Activated CD4-positive, alpha-beta T cell treated with anti-CD3 and anti-CD28 coated beads for 36 hours (primary cell): ENCODE data around the gene ABCC11. TPM values are rescaled to one million over a fixed set of nuclear protein-coding genes. Genes with fewer than 3 reads are reported as not detected.

Experiments used
- ATAC-seq: fragments of 200-7000 bp; cut with Tn5 transposase; one replicate; pipeline ENCODE4 v1.10.0; 2021; ENCODE audit warnings: mild to moderate bottlenecking, moderate library complexity
- CTCF ChIA-PET: fragments of 350-600 bp; sonication (Branson Sonifier 250); formaldehyde crosslinking; loops from one replicate; lab custom pipeline; 2021; ENCODE audit warnings: antibody characterized with exemption; lab: Charles Lee
- POLR2A ChIA-PET: fragments of 350-600 bp; sonication (Branson Sonifier 250); formaldehyde crosslinking; loops from one replicate; lab custom pipeline; 2021; ENCODE audit warnings: antibody characterized with exemption, inconsistent platforms; lab: Charles Lee
- DNase-seq: peaks from one replicate; pipeline ENCODE4 v3.0.0-alpha.2; 2020
- H3K27ac Mint-ChIP-seq: one replicate; pipeline ENCODE4 v1.8.0; 2021; ENCODE audit warnings: mixed read lengths
- H3K27me3 Mint-ChIP-seq: one replicate; pipeline ENCODE4 v1.8.0; 2021; ENCODE audit warnings: mixed read lengths
- H3K36me3 Mint-ChIP-seq: one replicate; pipeline ENCODE4 v1.8.0; 2021; ENCODE audit warnings: low read depth, mixed read lengths
- H3K4me1 Mint-ChIP-seq: one replicate; pipeline ENCODE4 v1.8.0; 2021; ENCODE audit warnings: mixed read lengths
- H3K4me3 Mint-ChIP-seq: one replicate; pipeline ENCODE4 v1.8.0; 2021; ENCODE audit warnings: mild to moderate bottlenecking, moderate library complexity, mixed read lengths
- H3K9me3 Mint-ChIP-seq: one replicate; pipeline ENCODE4 v1.8.0; 2021; ENCODE audit warnings: low read depth, mixed read lengths
- intact Hi-C, 2 experiments: fragments of 100-400 bp; cut with DNase I in 1 of 2; cut with micrococcal nuclease in 1 of 2; formaldehyde crosslinking; loops; one replicate each; pipeline versions ENCODE4 v1.14.2 to v1.15.1; 2022 to 2024; cut with DNase I, micrococcal nuclease
- total RNA-seq, 2 experiments: library from RNA; stranded (reverse); gene quantifications; one replicate each; pipeline ENCODE4 v1.2.3, GENCODE V29; 2021

ABCC11 gene
- total RNA-seq, result under 1 TPM; 0.07 to 0.35 TPM

- Mint-ChIP-seq H3K36me3 (peaks cover 5% of the 10 kb centered on the region), H3K27ac (peak within 1 kb of the TSS; percentile 30), H3K9me3 (no peaks in the 10 kb centered on the region), H3K27me3 (no peaks in the 10 kb centered on the region), H3K4me3 (peak within 1 kb of the TSS; percentile 91), H3K4me1 (peaks cover 52% of the 10 kb centered on the region)
- ChIA-PET CTCF (interaction anchor here (1.0 to 1.2 kb wide), 2 partner anchors 15 to 383 kb away, joined by 3 to 4 read pairs; no protein-coding TSS in a partner anchor), POLR2A (no interaction called here)
- intact Hi-C loops, result loop anchor here (5.0 to 10.0 kb wide), 4 partner anchors 380 to 1563 kb away; partner anchors contain the start of genes ITFG1 (in 1 of the 2), NETO2 (in 1 of the 2), ORC6 (in 1 of the 2) and PHKB (in 1 of the 2)
- no peak for DNase-seq
- ATAC-seq, result no peak
Observed at GRCh38 chr16:48247311-48247710, at the start of gene ABCC11. ABCC11 (minus strand) TSS chr16:48247539; CDS start chr16:48231921, 15,618 bp downstream.

GRCh38 chr16:48295488-48296281 lies 48.3 kb upstream of the ABCC11 start:
- ATAC-seq, result no peak
- intact Hi-C loops, result no loop called here
- peak overlapping the region; percentile 25 for H3K27ac Mint-ChIP-seq

GRCh38 chr16:48294724-48295123 lies 47.4 kb upstream of the ABCC11 start:
- Mint-ChIP-seq H3K4me3 (no peak overlapping the region), H3K27ac (no peak overlapping the region), H3K9me3 (no peaks in the 10 kb centered on the region), H3K36me3 (peaks cover 21% of the 10 kb centered on the region), H3K4me1 (peaks cover 2% of the 10 kb centered on the region), H3K27me3 (no peaks in the 10 kb centered on the region)
- no peak for DNase-seq
- no peak for ATAC-seq
- POLR2A ChIA-PET, result no interaction called here
- intact Hi-C loops, result no loop called here
- CTCF ChIA-PET, result interaction anchor here (1.5 kb wide), 1 partner anchor 17 kb away, joined by 3 read pairs; no protein-coding TSS in a partner anchor

More at GRCh38 chr16:48295488-48296281, 48.3 kb upstream of the ABCC11 start:
- peaks cover 7% of the 10 kb centered on the region for H3K4me1 Mint-ChIP-seq
- no peak for DNase-seq
- POLR2A ChIA-PET, result no interaction called here
- CTCF ChIA-PET, result no interaction called here
- no peak overlapping the region for H3K4me3 Mint-ChIP-seq
- H3K27me3 Mint-ChIP-seq, result no peaks in the 10 kb centered on the region
- peaks cover 25% of the 10 kb centered on the region for H3K36me3 Mint-ChIP-seq
- no peaks in the 10 kb centered on the region for H3K9me3 Mint-ChIP-seq

- H3K4me1 Mint-ChIP-seq, result peaks cover 2% of the 10 kb centered on the region
Observed at GRCh38 chr16:48292452-48292851, 45.1 kb upstream of the ABCC11 start.

GRCh38 chr16:48291754-48292153 lies 44.4 kb upstream of the ABCC11 start:
- no peak overlapping the region for H3K4me3 Mint-ChIP-seq
- H3K9me3 Mint-ChIP-seq, result peaks cover 5% of the 10 kb centered on the region

More at GRCh38 chr16:48292452-48292851, 45.1 kb upstream of the ABCC11 start:
- no peak for DNase-seq
- no peak overlapping the region for H3K27ac Mint-ChIP-seq
- intact Hi-C loops, result no loop called here
- no peak overlapping the region for H3K4me3 Mint-ChIP-seq
- ChIA-PET POLR2A (no interaction called here), CTCF (no interaction called here)
- no peaks in the 10 kb centered on the region for H3K27me3 Mint-ChIP-seq
- H3K9me3 Mint-ChIP-seq, result no peaks in the 10 kb centered on the region
- no peak for ATAC-seq
- peaks cover 26% of the 10 kb centered on the region for H3K36me3 Mint-ChIP-seq

GRCh38 chr16:48291303-48291702 lies 44.0 kb upstream of the ABCC11 start:
- POLR2A ChIA-PET, result interaction anchor here (0.5 to 0.6 kb wide), 2 partner anchors 917 to 1335 kb away, joined by 5 to 9 read pairs; no protein-coding TSS in a partner anchor
- CTCF ChIA-PET, result interaction anchor here (0.6 to 1.1 kb wide), 2 partner anchors 19 to 154 kb away, joined by 3 read pairs; no protein-coding TSS in a partner anchor
- H3K4me3 Mint-ChIP-seq, result no peak overlapping the region
- intact Hi-C loops, result no loop called here
- DNase-seq (no peak), ATAC-seq (no peak)
- H3K4me1 Mint-ChIP-seq, result peaks cover 2% of the 10 kb centered on the region
- H3K9me3 Mint-ChIP-seq, result peaks cover 6% of the 10 kb centered on the region
- peaks cover 36% of the 10 kb centered on the region for H3K36me3 Mint-ChIP-seq
- H3K27me3 Mint-ChIP-seq, result no peaks in the 10 kb centered on the region
- H3K27ac Mint-ChIP-seq, result no peak overlapping the region

More at GRCh38 chr16:48291754-48292153, 44.4 kb upstream of the ABCC11 start:
- Mint-ChIP-seq H3K27ac (no peak overlapping the region), H3K36me3 (peaks cover 33% of the 10 kb centered on the region), H3K27me3 (no peaks in the 10 kb centered on the region), H3K4me1 (peaks cover 2% of the 10 kb centered on the region)
- ATAC-seq (no peak), DNase-seq (no peak)
- intact Hi-C loops, result no loop called here
- POLR2A ChIA-PET, result no interaction called here
- CTCF ChIA-PET, result interaction anchor here (0.6 kb wide), 1 partner anchor 155 kb away, joined by 3 read pairs; no protein-coding TSS in a partner anchor

GRCh38 chr16:48287239-48287638 lies 39.9 kb upstream of the ABCC11 start:
- H3K27me3 Mint-ChIP-seq, result no peaks in the 10 kb centered on the region
- intact Hi-C loops, result no loop called here
- no peak overlapping the region for H3K27ac Mint-ChIP-seq
- ATAC-seq (no peak), DNase-seq (no peak)
- peaks cover 3% of the 10 kb centered on the region for H3K4me1 Mint-ChIP-seq
- H3K9me3 Mint-ChIP-seq, result peaks cover 12% of the 10 kb centered on the region
- ChIA-PET POLR2A (no interaction called here), CTCF (interaction anchor here (1.0 kb wide), 1 partner anchor 10 kb away, joined by 3 read pairs; no protein-coding TSS in a partner anchor)
- H3K4me3 Mint-ChIP-seq, result no peak overlapping the region
- peaks cover 64% of the 10 kb centered on the region for H3K36me3 Mint-ChIP-seq

GRCh38 chr16:48284772-48285409 lies 37.6 kb upstream of the ABCC11 start:
- no peak for DNase-seq
- no peak overlapping the region for H3K4me3 Mint-ChIP-seq
- no peaks in the 10 kb centered on the region for H3K27me3 Mint-ChIP-seq
- H3K9me3 Mint-ChIP-seq, result peaks cover 12% of the 10 kb centered on the region
- intact Hi-C loops, result no loop called here
- H3K27ac Mint-ChIP-seq, result no peak overlapping the region
- CTCF ChIA-PET, result interaction anchor here (1.1 kb wide), 1 partner anchor 22 kb away, joined by 3 read pairs; no protein-coding TSS in a partner anchor
- H3K36me3 Mint-ChIP-seq, result peaks cover 62% of the 10 kb centered on the region
- H3K4me1 Mint-ChIP-seq, result peaks cover 3% of the 10 kb centered on the region
- POLR2A ChIA-PET, result interaction anchor here (0.7 kb wide), 1 partner anchor 193 kb away, joined by 3 read pairs; no protein-coding TSS in a partner anchor
- ATAC-seq, result no peak

- intact Hi-C loops, result no loop called here
- Mint-ChIP-seq H3K27ac (no peak overlapping the region), H3K4me1 (peaks cover 7% of the 10 kb centered on the region), H3K4me3 (no peak overlapping the region), H3K9me3 (peaks cover 12% of the 10 kb centered on the region), H3K27me3 (no peaks in the 10 kb centered on the region), H3K36me3 (peaks cover 64% of the 10 kb centered on the region)
- CTCF ChIA-PET, result interaction anchor here (0.9 kb wide), 1 partner anchor 65 kb away, joined by 3 read pairs; no protein-coding TSS in a partner anchor
- POLR2A ChIA-PET, result no interaction called here
- DNase-seq (no peak), ATAC-seq (no peak)
Observed at GRCh38 chr16:48282636-48283263, 35.4 kb upstream of the ABCC11 start.

- CTCF ChIA-PET, result no interaction called here
- intact Hi-C loops, result no loop called here
- H3K36me3 Mint-ChIP-seq, result peaks cover 51% of the 10 kb centered on the region
- H3K27ac Mint-ChIP-seq, result no peak overlapping the region
- no peaks in the 10 kb centered on the region for H3K27me3 Mint-ChIP-seq
- H3K4me3 Mint-ChIP-seq, result no peak overlapping the region
- ATAC-seq, result no peak
- POLR2A ChIA-PET, result no interaction called here
- no peak for DNase-seq
- peaks cover 4% of the 10 kb centered on the region for H3K9me3 Mint-ChIP-seq
- H3K4me1 Mint-ChIP-seq, result peaks cover 9% of the 10 kb centered on the region
Observed at GRCh38 chr16:48280546-48280945, 33.2 kb upstream of the ABCC11 start.

GRCh38 chr16:48279199-48279598 lies 31.9 kb upstream of the ABCC11 start:
- Mint-ChIP-seq H3K27ac (no peak overlapping the region), H3K27me3 (no peaks in the 10 kb centered on the region), H3K9me3 (no peaks in the 10 kb centered on the region), H3K36me3 (peaks cover 45% of the 10 kb centered on the region), H3K4me3 (no peak overlapping the region), H3K4me1 (peaks cover 6% of the 10 kb centered on the region)
- ChIA-PET POLR2A (interaction anchor here (0.6 kb wide), 1 partner anchor 1590 kb away, joined by 3 read pairs; the partner anchor contains the start of gene ORC6), CTCF (interaction anchor here (0.7 to 1.2 kb wide), 2 partner anchors 11 kb away, joined by 3 read pairs; no protein-coding TSS in a partner anchor)
- intact Hi-C loops, result no loop called here
- DNase-seq (no peak), ATAC-seq (no peak)
